NB4 (cell line): ENCODE data around the gene TALDO1.

Experiments used
- CTCF ChIP-seq: IDR thresholded peaks from one replicate; pipeline ENCODE4 v1.5.1; 2012; ENCODE audit warnings: low read depth, low read length
- MAX ChIP-seq: IDR thresholded peaks from 2 replicates; pipeline ENCODE4 v1.6.1; 2011; ENCODE audit warnings: low read depth, low read length
- MYC ChIP-seq: IDR thresholded peaks from 2 replicates; pipeline ENCODE4 v1.6.1; 2011; ENCODE audit warnings: low read depth, low read length
- POLR2A ChIP-seq: IDR thresholded peaks from 2 replicates; pipeline ENCODE4 v1.6.1; 2011; ENCODE audit warnings: mild to moderate bottlenecking; ENCODE audit not compliant: insufficient read length; ENCODE audit errors: extremely low read depth

DNA sequence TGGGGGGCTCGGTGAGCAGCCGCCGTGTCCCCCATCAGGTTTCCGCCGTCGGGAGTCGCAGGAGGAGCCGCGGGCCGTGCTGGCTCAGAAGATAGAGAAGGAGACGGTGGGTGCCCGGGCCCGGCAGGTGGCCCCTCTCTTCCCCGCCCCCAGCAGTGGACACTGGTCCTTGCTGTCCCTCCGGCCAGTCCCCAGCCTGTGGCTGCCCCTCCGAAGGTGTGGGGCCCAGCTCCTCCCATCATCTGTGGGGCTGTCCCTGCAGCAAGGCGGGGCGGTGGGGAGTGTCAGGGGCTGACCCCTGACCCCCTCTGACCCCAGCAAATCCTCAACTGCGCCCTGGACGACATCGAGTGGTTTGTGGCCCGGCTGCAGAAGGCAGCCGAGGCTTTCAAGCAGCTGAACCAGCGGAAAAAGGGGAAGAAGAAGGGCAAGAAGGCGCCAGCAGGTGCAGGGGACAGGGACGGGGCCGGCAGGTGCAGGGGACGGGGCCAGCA, 26.0 kb upstream of the TALDO1 start:
- TF ChIP-seq CTCF: no peak
- no peak for TF ChIP-seq POLR2A
- TF ChIP-seq MAX: no peak
- no peak for TF ChIP-seq MYC
